Ovary (tissue), 3 donors: Measurements from ENCODE around the gene ATXN10.

Experiments
- POLR2A ChIP-seq: fragments of 450-650 bp; IDR thresholded peaks from one replicate; pipeline ENCODE4 v1.6.1; 2017; ENCODE audit warnings: antibody characterized with exemption, mild to moderate bottlenecking, moderate library complexity
- TF ChIP-seq, protein P1 (sequence below), 3 donors: fragments of 450-650 bp in 2 of 3; fragments of 200-600 bp in 1 of 3; IDR thresholded peaks; one replicate each; pipeline versions ENCODE4 v1.5.1 to v1.8.0; 2016 to 2022; ENCODE audit warnings: antibody characterized with exemption in 3 of 3, mild to moderate bottlenecking in 1 of 3
- donor health status: DM: no; HTN: no; CAD: no.

DNA sequence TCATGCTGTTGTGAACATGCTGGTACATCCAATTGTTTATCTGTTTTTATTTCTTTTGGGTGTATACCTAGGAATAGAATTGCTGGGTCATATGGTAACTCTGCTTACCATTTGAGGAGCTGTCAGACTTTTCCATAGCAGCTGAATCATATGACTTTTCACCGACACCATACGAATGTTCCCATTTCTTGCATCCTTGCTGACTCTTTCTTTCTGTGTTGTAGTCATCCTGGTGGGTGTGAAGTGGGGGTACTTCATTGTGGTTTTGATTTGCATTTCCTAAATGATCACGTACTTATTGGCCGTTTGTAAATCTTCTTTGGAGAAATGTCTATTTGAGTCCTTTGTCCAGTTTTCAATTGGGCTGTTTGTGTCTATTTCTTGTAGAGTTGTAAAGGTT is 26.5 kb downstream of the ATXN10 start:
- TF ChIP-seq, protein P1, sequence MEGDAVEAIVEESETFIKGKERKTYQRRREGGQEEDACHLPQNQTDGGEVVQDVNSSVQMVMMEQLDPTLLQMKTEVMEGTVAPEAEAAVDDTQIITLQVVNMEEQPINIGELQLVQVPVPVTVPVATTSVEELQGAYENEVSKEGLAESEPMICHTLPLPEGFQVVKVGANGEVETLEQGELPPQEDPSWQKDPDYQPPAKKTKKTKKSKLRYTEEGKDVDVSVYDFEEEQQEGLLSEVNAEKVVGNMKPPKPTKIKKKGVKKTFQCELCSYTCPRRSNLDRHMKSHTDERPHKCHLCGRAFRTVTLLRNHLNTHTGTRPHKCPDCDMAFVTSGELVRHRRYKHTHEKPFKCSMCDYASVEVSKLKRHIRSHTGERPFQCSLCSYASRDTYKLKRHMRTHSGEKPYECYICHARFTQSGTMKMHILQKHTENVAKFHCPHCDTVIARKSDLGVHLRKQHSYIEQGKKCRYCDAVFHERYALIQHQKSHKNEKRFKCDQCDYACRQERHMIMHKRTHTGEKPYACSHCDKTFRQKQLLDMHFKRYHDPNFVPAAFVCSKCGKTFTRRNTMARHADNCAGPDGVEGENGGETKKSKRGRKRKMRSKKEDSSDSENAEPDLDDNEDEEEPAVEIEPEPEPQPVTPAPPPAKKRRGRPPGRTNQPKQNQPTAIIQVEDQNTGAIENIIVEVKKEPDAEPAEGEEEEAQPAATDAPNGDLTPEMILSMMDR (IDR thresholded peaks at IDR 0.05), result no peak
- TF ChIP-seq POLR2A, result no peak
